OCI-LY1 (cell line): ENCODE data around the gene PIP5K1C.

Source experiments
- EZH2 ChIP-seq: fragments of 200-600 bp; sonication (generic), shearing (Covaris generic); IDR thresholded peaks from 2 replicates; pipeline ENCODE4 v1.8.0; 2017; ENCODE audit warnings: borderline replicate concordance, mixed run types, mild to moderate bottlenecking, antibody characterized with exemption, low read length, moderate library complexity, mixed read lengths
- TF ChIP-seq, protein P1 (sequence below): fragments of 200-600 bp; sonication (generic), shearing (Covaris generic); IDR thresholded peaks from 2 replicates; pipeline ENCODE4 v1.5.1; 2017; ENCODE audit warnings: mild to moderate bottlenecking, antibody characterized with exemption, low read length, moderate library complexity, mixed read lengths

DNA sequence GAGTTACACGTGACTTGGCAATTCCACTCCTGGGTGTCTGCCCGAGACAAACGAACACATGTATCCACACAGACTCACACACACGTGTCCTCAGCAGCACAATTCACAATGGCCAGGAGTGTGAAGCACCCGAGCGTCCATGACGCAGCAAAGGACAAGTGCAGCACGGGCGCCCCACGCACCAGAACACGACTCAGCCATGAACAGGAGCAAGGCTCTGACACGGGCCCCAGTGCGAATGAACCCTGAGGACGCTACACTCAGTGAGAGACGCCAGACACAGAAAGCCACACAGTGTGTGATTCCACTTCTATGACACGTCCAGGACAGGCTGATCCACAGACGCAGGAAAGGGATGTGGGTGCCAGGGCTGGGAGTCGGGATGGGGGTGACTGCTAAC is 36.4 kb downstream of the PIP5K1C start:
- TF ChIP-seq, protein P1, sequence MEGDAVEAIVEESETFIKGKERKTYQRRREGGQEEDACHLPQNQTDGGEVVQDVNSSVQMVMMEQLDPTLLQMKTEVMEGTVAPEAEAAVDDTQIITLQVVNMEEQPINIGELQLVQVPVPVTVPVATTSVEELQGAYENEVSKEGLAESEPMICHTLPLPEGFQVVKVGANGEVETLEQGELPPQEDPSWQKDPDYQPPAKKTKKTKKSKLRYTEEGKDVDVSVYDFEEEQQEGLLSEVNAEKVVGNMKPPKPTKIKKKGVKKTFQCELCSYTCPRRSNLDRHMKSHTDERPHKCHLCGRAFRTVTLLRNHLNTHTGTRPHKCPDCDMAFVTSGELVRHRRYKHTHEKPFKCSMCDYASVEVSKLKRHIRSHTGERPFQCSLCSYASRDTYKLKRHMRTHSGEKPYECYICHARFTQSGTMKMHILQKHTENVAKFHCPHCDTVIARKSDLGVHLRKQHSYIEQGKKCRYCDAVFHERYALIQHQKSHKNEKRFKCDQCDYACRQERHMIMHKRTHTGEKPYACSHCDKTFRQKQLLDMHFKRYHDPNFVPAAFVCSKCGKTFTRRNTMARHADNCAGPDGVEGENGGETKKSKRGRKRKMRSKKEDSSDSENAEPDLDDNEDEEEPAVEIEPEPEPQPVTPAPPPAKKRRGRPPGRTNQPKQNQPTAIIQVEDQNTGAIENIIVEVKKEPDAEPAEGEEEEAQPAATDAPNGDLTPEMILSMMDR: no peak
- TF ChIP-seq EZH2: no peak
